IgD-negative memory B cell (primary cell): Measurements from ENCODE around the gene GLCE. TPM values are rescaled to one million over a fixed set of nuclear protein-coding genes. Genes with fewer than 3 reads are reported as not detected.

ENCODE experiments used
- H3K27ac Mint-ChIP-seq, 3 donors: one replicate each; pipeline ENCODE4 v1.8.0; 2020 to 2022; ENCODE audit warnings: mild to moderate bottlenecking in 3 of 3, mixed read lengths in 3 of 3, moderate library complexity in 1 of 3
- H3K27me3 Mint-ChIP-seq: one replicate; pipeline ENCODE4 v1.8.0; 2021; ENCODE audit warnings: mixed read lengths
- H3K36me3 Mint-ChIP-seq: one replicate; pipeline ENCODE4 v1.8.0; 2020; ENCODE audit warnings: mild to moderate bottlenecking, mixed read lengths
- H3K4me1 Mint-ChIP-seq, 3 donors: one replicate each; pipeline ENCODE4 v1.8.0; 2020 to 2022; ENCODE audit warnings: mixed read lengths in 3 of 3, mild to moderate bottlenecking in 1 of 3
- H3K4me3 Mint-ChIP-seq, 4 donors: one replicate each; pipeline ENCODE4 v1.8.0; 2020 to 2022; ENCODE audit warnings: mild to moderate bottlenecking in 4 of 4, mixed read lengths in 4 of 4, moderate library complexity in 3 of 4
- H3K9me3 Mint-ChIP-seq, 3 donors: one replicate each; pipeline ENCODE4 v1.8.0; 2020 to 2021; ENCODE audit warnings: mixed read lengths in 3 of 3, mild to moderate bottlenecking in 1 of 3
- polyA plus RNA-seq: library from polyadenylated mRNA; unstranded; fragments of 300-500 nt; fragmentation: Illumina TruSeq; gene quantifications from one replicate; pipeline ENCODE4 v1.2.3, GENCODE V29; 2021

The GLCE gene
- 2.8 TPM for polyA plus RNA-seq

DNA sequence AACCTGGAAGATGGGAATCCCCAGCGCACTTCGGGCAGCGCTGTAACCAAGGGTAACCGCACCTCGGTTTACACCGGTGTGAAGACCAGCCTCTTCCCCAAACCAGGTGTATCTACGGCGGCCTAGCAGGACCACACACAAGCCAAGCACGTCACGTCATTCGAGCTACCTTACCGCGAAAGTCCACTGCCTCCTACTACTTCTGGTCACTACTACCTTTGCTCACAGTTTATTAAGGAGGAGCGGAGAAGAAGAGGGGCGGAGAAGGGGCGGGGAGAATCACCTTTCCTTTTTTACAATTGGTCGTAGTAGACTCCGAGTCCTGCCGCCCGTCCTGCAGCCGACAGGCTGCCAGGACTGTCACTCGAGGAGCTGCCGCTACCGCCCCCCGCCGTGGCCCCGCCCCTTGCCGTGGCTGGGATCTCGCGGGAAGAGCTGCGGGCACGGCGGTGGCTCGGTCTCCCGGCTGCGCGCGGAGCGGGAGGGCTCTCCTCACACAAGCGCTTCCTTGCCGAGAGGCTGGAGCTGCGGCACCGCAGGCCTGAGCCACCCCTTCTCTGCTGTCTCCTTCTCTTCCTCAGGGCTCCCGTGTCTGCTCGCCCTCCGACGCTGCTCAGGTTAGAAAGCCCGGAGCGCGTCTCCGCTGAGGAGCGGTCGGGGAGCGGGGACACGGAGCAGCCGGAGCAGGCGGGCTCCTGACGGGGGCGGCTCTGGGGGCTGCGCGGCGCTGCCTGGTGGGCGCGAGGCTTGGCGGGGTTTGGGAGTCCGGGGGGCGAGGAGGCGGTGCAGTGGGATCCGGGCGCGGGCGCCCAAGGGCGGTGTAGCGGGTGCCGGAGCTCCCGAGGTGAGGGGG, at the start of gene GLCE:
TSS of gene GLCE (plus strand) at position 495 of the 853 bp plus-strand sequence. CDS start 95,172 bp downstream, outside the sequence.
- peak within 1 kb of the TSS; percentile 91 to 98 (median 95) for H3K4me3 Mint-ChIP-seq
- peaks cover 4% of the 10 kb centered on the region for H3K27me3 Mint-ChIP-seq
- H3K9me3 Mint-ChIP-seq: no peaks in the 10 kb centered on the region
- H3K27ac Mint-ChIP-seq: peak within 1 kb of the TSS; percentile 67 to 91 (median 80)
- no peaks in the 10 kb centered on the region for H3K36me3 Mint-ChIP-seq
- peaks cover 0 to 16% (median 9%) of the 10 kb centered on the region in 3 donors for H3K4me1 Mint-ChIP-seq

DNA sequence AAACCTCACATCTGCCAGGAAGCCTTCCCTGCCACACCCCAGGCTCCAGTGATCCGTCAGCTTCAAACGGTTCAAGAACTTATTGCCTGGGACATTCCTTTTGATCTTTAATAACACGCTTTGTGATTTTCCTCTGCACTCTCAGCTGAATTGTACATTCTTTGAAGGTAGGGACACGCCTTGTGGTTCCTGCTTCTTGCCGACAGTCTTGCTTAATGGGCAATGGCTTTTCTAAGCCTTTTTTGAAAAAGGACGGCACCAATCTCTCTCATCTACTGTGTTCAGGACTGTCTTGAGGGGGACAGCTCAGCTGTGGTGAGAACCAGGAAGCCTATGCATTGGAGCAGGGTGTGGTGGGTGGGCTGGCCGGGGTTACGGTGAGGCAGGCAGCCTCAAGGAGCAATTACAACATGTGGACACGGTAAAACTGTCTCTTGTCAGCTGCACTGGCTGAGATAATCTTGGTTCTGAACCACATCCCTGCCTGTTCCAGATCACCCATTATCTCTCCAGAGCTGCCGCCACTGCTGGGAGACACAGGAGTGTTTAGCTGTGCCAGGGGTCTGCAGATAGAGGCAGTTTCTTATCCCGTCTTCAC, 46.0 kb upstream of the GLCE start:
- Mint-ChIP-seq H3K9me3 (no peaks in the 10 kb centered on the region), H3K27ac (no peak overlapping the region), H3K27me3 (peaks cover 26% of the 10 kb centered on the region), H3K4me3 (no peak overlapping the region), H3K4me1 (no peaks in the 10 kb centered on the region), H3K36me3 (no peaks in the 10 kb centered on the region)

DNA sequence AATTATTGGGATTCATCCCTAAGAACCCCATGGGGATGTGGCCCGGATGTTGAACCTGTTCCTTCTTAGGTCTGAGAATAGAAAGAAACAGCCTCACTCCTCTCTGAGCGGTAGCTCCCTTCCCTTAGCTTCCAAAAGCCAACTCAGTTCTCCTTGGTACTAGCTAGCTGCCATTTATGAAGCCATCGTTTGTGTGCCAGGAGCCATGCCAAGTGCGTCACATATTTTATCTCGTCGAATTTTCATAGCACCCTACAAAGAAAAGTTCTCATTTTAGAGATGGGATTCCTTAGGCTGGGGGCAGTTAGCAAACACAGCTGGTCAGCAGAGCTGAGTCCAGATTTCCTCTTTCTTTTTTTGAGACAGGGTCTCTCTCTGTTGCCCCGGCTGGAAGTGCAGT, 45.4 kb upstream of the GLCE start:
- Mint-ChIP-seq H3K27me3 (peaks cover 26% of the 10 kb centered on the region), H3K9me3 (no peaks in the 10 kb centered on the region), H3K4me1 (no peaks in the 10 kb centered on the region), H3K36me3 (no peaks in the 10 kb centered on the region), H3K4me3 (no peak overlapping the region), H3K27ac (no peak overlapping the region)

DNA sequence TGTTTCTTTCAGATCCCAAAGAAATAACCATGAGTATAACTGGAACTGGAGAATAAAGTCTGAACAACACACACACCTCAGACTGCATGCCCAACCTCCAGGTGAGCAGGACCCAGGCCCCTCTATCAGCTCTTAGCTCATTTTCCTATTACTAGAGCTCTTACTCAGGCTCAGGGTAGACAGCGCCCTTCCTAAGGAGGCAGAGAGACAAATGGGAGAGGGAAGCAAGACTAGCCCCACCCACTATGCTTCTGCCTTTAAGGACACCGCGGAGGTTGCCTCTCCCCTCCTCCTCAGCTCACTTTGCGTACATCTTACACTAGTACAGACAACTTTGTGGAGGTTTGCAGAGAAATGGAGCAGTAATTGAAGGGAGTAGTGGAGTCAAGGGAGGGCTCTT, 44.0 kb upstream of the GLCE start:
- no peak overlapping the region for H3K4me3 Mint-ChIP-seq
- H3K9me3 Mint-ChIP-seq: no peaks in the 10 kb centered on the region

DNA sequence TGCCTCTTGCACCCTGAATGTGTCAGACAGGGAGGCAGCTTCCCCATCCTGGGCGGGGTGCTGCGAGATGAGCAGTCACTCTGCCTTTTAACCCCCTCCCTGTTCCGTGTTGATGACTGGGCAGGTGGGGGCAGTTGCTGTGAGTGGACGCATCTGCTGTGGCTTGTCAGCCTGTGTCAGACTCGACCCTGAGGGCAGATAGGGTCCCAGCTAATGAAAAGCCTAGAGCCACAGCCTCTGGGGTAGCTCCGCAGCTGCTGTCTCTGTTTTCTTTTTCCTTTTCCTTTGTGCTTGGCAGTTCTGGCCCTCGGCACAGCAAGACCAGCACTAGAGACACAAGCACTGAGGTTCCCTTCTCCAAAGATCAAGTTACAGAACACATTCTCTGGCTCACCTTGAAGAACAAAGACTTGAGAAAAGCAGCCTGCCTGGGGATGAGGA, 43.0 kb upstream of the GLCE start:
- no peaks in the 10 kb centered on the region for H3K4me1 Mint-ChIP-seq

More for the DNA sequence above, 44.0 kb upstream of the GLCE start:
- no peak overlapping the region for H3K27ac Mint-ChIP-seq
- H3K4me1 Mint-ChIP-seq: no peaks in the 10 kb centered on the region
- H3K27me3 Mint-ChIP-seq: peaks cover 25% of the 10 kb centered on the region
- no peaks in the 10 kb centered on the region for H3K36me3 Mint-ChIP-seq

DNA sequence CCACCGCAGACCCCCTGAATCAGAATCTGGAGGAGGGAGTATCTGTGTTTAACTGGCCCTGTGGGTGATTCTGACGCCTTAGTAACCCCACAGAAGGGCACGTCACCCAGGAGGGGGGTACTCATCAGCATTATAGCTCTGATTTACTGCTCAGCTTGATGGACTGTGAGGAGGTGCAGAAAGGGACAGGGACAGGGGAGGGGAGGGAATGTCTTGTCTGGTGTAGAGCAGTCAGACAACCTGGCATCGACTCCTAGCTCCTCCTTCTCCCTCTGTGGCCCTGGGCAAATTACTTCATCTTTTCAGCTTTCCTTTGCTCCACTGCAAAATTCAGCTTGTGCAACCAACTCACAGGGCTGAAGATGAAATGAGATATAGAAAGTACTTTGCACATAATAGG, 42.3 kb upstream of the GLCE start:
- Mint-ChIP-seq H3K4me1 (no peaks in the 10 kb centered on the region), H3K4me3 (no peak overlapping the region), H3K27me3 (peaks cover 24% of the 10 kb centered on the region), H3K36me3 (no peaks in the 10 kb centered on the region), H3K9me3 (no peaks in the 10 kb centered on the region), H3K27ac (no peak overlapping the region)

More for the DNA sequence above, 43.0 kb upstream of the GLCE start:
- no peak overlapping the region for H3K4me3 Mint-ChIP-seq
- H3K27me3 Mint-ChIP-seq: peaks cover 24% of the 10 kb centered on the region
- H3K9me3 Mint-ChIP-seq: no peaks in the 10 kb centered on the region
- H3K36me3 Mint-ChIP-seq: no peaks in the 10 kb centered on the region
- H3K27ac Mint-ChIP-seq: no peak overlapping the region

DNA sequence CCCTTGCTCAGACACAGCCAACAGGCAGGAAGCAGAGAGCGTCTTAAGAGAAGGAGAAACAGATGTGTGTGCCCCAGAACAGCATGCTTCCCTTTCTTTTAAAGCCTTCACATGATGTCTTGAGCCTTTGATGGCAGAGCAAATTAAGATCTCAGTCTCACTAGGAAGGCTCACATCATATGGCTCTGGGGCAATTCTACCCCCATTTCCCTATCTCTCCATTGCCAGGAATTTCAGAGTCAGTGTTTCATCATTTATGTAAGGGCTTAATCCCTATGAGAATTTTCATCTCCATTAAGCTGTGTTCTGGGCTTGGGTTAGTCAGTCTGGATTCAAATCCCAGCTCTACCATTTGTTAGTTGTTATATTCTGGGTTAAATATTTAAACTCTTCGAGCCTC, 41.4 kb upstream of the GLCE start:
- H3K4me3 Mint-ChIP-seq: no peak overlapping the region

DNA sequence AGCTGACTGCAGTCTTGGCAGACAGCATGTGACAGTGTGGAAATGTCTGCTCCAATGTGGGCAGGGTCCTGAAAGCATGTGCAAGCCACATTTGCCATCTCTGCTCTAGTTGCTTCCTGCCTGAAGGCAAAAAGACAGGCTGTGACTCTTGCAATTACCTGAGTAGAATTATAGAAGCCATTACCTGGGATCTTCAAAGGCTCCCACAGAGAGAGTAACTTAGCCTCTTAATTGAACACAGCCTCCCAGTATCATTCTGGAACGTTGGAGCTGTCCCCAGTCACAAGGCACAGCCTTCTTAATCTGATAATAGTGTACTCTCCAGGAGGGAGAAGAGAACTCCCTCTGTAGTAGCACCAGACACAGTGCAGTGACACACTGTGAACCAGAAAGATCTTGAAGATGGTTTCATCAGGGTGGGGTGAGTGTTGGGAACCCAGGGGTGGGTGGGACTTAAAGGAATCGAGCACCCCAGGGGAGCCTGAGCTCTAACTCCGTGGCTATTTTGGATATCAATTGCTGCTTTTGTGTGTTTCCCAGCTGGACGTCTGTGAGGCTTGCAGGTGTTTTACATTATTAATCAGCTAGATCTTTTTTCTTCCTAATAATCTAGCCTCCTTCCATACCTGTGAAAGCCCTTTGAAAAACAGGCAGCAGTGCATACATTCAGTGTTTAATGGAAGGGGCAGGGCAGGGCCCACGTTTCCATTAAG, 40.6 kb upstream of the GLCE start:
- peak overlapping the region in 1 of 4 donors; percentile 28 for H3K4me3 Mint-ChIP-seq
- peaks cover 17% of the 10 kb centered on the region for H3K27me3 Mint-ChIP-seq
- no peaks in the 10 kb centered on the region for H3K4me1 Mint-ChIP-seq
- no peak overlapping the region for H3K27ac Mint-ChIP-seq
- no peaks in the 10 kb centered on the region for H3K36me3 Mint-ChIP-seq
- no peaks in the 10 kb centered on the region for H3K9me3 Mint-ChIP-seq

More for the DNA sequence above, 41.4 kb upstream of the GLCE start:
- H3K27ac Mint-ChIP-seq: no peak overlapping the region
- no peaks in the 10 kb centered on the region for H3K9me3 Mint-ChIP-seq
- no peaks in the 10 kb centered on the region for H3K36me3 Mint-ChIP-seq
- no peaks in the 10 kb centered on the region for H3K4me1 Mint-ChIP-seq
- H3K27me3 Mint-ChIP-seq: peaks cover 18% of the 10 kb centered on the region

DNA sequence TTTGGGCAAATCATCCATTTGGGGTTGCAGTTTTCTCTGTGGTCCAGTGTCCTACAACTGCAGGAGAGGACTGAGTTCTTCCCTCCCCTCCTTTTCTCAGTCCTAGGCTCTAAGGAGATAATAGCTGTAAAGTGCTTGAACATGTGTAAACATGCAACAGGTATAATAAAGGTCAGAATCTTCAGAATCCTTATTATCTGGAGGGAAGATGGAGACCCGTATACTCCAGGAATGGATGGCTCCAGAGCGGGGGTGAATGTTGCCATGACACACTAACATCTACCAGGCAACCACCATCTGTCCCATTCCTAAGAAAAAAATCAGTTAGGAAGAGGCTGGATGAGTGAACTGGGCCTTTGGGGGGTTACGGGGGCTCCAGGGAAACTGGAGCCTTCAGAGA, 39.7 kb upstream of the GLCE start:
- Mint-ChIP-seq H3K27ac (no peak overlapping the region), H3K36me3 (no peaks in the 10 kb centered on the region), H3K27me3 (peaks cover 12% of the 10 kb centered on the region), H3K9me3 (no peaks in the 10 kb centered on the region), H3K4me3 (no peak overlapping the region), H3K4me1 (no peaks in the 10 kb centered on the region)

DNA sequence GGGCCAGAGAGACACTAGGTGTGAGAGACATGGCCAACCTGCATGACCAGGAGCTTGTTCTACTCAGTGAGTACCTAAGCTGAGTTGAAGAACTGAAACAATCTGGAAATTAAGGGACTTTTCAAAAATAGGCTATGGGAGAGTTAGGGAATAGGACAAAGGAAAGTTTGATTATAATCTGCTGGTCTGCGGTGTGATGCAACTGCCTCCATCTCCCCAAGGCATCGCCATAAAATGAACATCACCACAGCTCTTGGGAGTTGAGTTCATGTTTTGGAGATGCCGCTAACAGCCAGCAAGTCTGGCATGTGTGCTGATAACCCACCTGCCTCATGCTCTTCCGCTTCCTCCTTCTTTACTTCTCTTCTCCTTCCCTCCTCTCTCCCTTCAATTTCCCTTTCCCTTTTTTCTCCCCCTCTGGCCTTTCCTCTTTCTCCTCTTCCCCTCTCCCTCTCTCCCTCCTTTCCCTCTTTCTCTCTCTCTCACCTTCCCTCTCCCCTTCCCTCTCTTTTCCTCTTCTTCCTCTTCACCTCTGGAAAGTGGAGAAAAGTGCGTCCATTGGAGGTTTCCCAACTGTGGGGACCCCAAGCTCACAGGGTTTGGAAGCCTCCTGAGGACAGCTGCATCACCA, 39.1 kb upstream of the GLCE start:
- Mint-ChIP-seq H3K4me3 (no peak overlapping the region), H3K9me3 (no peaks in the 10 kb centered on the region), H3K36me3 (no peaks in the 10 kb centered on the region), H3K27ac (no peak overlapping the region), H3K4me1 (no peaks in the 10 kb centered on the region), H3K27me3 (peaks cover 12% of the 10 kb centered on the region)

DNA sequence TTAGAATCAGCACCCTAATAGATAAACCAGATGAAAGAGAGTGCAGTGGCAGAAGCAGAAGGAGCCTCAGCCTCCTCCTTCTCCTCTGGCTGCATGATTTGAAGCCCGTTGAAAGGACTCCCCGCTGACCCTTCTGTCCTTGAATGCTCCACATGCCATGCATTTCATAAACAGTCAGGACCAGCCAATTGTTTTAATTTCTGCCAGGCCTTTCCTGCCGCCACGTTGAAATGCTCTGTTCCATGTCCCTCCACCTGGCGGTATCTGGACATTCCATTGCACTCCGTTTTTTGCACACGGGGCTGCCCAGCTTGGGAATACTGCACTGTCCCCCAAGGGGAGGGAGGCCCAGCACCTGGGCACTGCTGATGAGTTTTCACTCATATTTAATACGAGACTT, 35.2 kb upstream of the GLCE start:
- Mint-ChIP-seq H3K36me3 (no peaks in the 10 kb centered on the region), H3K4me1 (no peaks in the 10 kb centered on the region), H3K27ac (no peak overlapping the region), H3K27me3 (peaks cover 3% of the 10 kb centered on the region), H3K9me3 (no peaks in the 10 kb centered on the region), H3K4me3 (no peak overlapping the region)

DNA sequence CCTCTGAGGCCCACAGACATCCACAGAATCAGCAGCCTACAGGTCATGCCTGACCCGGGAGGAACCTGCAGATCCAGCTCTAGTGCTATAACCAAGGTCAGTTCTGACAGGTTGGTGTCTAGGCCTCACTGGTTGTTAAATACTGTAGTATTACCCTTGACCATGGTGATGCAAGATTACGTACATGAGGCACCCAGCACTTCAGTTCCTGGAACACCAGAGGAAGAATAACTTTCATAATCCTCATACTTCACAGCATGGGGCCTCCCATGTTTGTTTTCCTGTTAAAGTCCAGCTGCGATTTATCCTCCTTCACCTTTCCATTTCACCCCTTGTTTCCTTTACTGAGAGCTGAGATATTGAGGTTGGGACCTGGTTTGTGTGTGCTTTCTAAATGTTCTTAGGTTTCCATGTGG, 34.4 kb upstream of the GLCE start:
- Mint-ChIP-seq H3K9me3 (no peaks in the 10 kb centered on the region), H3K4me1 (peaks cover 0 to under 1% (median 0%) of the 10 kb centered on the region in 3 donors), H3K4me3 (no peak overlapping the region), H3K27me3 (peaks cover 3% of the 10 kb centered on the region), H3K27ac (no peak overlapping the region), H3K36me3 (no peaks in the 10 kb centered on the region)

DNA sequence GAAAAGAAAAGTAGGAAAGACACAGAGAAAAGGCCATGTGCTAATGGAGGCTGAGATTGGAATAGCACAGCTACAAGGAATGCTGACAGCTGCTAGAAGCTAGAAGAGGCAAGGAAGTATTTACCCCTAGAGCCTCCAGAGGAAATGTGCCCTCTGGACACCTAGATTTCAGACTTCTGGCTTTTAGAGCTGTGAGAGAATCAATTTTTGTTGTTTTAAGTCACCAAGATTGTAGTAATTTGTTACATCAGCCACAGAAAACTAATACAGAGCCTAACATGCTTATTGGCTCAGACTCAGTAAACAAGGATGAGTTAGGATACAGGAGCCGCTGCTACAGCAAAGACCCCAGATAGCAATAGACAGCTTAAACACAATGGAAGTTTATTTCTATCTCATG, 33.1 kb upstream of the GLCE start:
- Mint-ChIP-seq H3K9me3 (no peaks in the 10 kb centered on the region), H3K27ac (no peak overlapping the region), H3K4me1 (peaks cover 5 to 9% (median 7%) of the 10 kb centered on the region in 3 donors), H3K4me3 (no peak overlapping the region), H3K27me3 (peaks cover 2% of the 10 kb centered on the region), H3K36me3 (no peaks in the 10 kb centered on the region)

DNA sequence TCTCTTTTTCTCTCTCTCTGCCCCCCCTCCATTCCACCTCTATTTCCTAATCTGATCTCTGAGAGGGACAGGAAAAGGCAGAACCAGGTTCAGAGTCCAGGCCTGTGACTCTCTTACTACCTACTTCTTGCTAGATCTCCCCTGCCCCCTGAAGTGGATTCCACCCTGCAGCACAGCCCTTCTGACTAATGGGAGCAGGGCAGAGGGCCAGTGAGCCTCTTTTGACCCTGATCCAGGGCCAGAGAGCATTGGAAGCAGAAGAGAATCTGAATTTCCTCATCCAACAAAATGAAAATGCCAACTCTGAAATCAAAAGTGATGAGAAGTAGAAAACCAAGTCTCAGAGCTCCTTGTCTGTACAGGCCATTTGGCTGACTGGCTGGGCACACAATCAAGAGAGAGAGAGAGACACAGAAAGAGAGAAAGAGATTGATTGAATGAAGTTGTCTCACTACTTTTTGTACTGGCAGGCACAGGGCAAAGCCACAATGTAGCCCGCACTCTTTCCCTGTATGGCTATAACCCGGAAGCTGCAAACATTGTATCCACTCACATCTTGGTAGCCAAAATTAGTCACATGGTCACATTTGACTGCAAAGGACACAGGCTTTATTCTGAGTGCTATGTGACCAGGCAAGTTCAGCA, 31.6 kb upstream of the GLCE start:
- Mint-ChIP-seq H3K27ac (peak overlapping the region in 1 of 3 donors; percentile 42), H3K4me1 (peaks cover 5 to 9% (median 7%) of the 10 kb centered on the region in 3 donors), H3K36me3 (no peaks in the 10 kb centered on the region), H3K9me3 (no peaks in the 10 kb centered on the region), H3K27me3 (peaks cover 2% of the 10 kb centered on the region), H3K4me3 (peak overlapping the region in 1 of 4 donors; percentile 43)
